Measurements from ENCODE around the gene MARCHF10. TPM values are rescaled to one million over a fixed set of nuclear protein-coding genes. Genes with fewer than 3 reads are reported as not detected.

Gene MARCHF10
- total RNA-seq, 2 donors from 2014 or later, result under 0.01 TPM; not detected in 1

- TF ChIP-seq CTCF (IDR thresholded peaks at IDR 0.05) (no peak), POLR2A (IDR thresholded peaks at IDR 0.05) (no peak)
- ATAC-seq, result no peak
- no peaks in the 10 kb centered on the region for H3K9me3 ChIP-seq
- intact Hi-C loops (cut with DNase I), result no loop called here
- H3K27ac ChIP-seq, result no peak overlapping the region
- WGBS, 2 donors, result 83 to 88% methylated on average over 1 of the region's 1 CpG
- no peak for DNase-seq
- no peak overlapping the region for H3K4me3 ChIP-seq
- no peaks in the 10 kb centered on the region for H3K36me3 ChIP-seq (replicated peaks in 1 of 2; ENCODE audit: insufficient read depth in 1 of 2, low read depth in 2 of 2)
- no peaks in the 10 kb centered on the region for H3K27me3 ChIP-seq
- H3K4me1 ChIP-seq, result peaks cover 5% of the 10 kb centered on the region
Observed at GRCh38 chr17:62719586-62719985, 88.5 kb downstream of the MARCHF10 start.

- H3K27me3 ChIP-seq, result no peaks in the 10 kb centered on the region
- 77 to 81% methylated on average over 11 of the region's 11 CpGs for WGBS, 2 donors
- H3K36me3 ChIP-seq (replicated peaks in 1 of 2; ENCODE audit: insufficient read depth in 1 of 2, low read depth in 2 of 2), result no peaks in the 10 kb centered on the region
- peaks cover 5% of the 10 kb centered on the region for H3K4me1 ChIP-seq
- no peak for DNase-seq
- H3K9me3 ChIP-seq, result no peaks in the 10 kb centered on the region
- ATAC-seq, result no peak
- H3K4me3 ChIP-seq, result no peak overlapping the region
- intact Hi-C loops (cut with DNase I), result no loop called here
- no peak overlapping the region for H3K27ac ChIP-seq
- no peak for TF ChIP-seq CTCF (IDR thresholded peaks at IDR 0.05)
- no peak for TF ChIP-seq POLR2A (IDR thresholded peaks at IDR 0.05)
Observed at GRCh38 chr17:62718429-62718828, 89.7 kb downstream of the MARCHF10 start.

- Histone ChIP-seq H3K36me3 (replicated peaks in 1 of 2; ENCODE audit: insufficient read depth in 1 of 2, low read depth in 2 of 2) (no peaks in the 10 kb centered on the region), H3K4me3 (no peak overlapping the region), H3K9me3 (no peaks in the 10 kb centered on the region), H3K27me3 (no peaks in the 10 kb centered on the region), H3K4me1 (peaks cover 1% of the 10 kb centered on the region), H3K27ac (no peak overlapping the region)
- intact Hi-C loops (cut with DNase I), result no loop called here
- ATAC-seq (no peak), DNase-seq (no peak)
- TF ChIP-seq POLR2A (IDR thresholded peaks at IDR 0.05) (no peak), CTCF (IDR thresholded peaks at IDR 0.05) (no peak)
- WGBS, 2 donors, result 76 to 77% methylated on average over 8 of the region's 8 CpGs
Observed at GRCh38 chr17:62717889-62718288, 90.2 kb downstream of the MARCHF10 start.

GRCh38 chr17:62717589-62717855 lies 90.6 kb downstream of the MARCHF10 start:
- H3K27ac ChIP-seq, result no peak overlapping the region
- WGBS, 2 donors, result 86 to 89% methylated on average over 6 of the region's 6 CpGs
- TF ChIP-seq POLR2A (IDR thresholded peaks at IDR 0.05), result no peak
- TF ChIP-seq CTCF (IDR thresholded peaks at IDR 0.05), result no peak
- no peaks in the 10 kb centered on the region for H3K4me1 ChIP-seq
- H3K4me3 ChIP-seq, result no peak overlapping the region
- H3K36me3 ChIP-seq (replicated peaks in 1 of 2; ENCODE audit: insufficient read depth in 1 of 2, low read depth in 2 of 2), result no peaks in the 10 kb centered on the region
- no peaks in the 10 kb centered on the region for H3K27me3 ChIP-seq
- ATAC-seq (no peak), DNase-seq (no peak)
- intact Hi-C loops (cut with DNase I), result no loop called here
- H3K9me3 ChIP-seq, result no peaks in the 10 kb centered on the region

GRCh38 chr17:62716834-62717588 lies 91.1 kb downstream of the MARCHF10 start:
- TF ChIP-seq CTCF (IDR thresholded peaks at IDR 0.05), result no peak
- Histone ChIP-seq H3K36me3 (replicated peaks in 1 of 2; ENCODE audit: insufficient read depth in 1 of 2, low read depth in 2 of 2) (no peaks in the 10 kb centered on the region), H3K9me3 (no peaks in the 10 kb centered on the region), H3K27ac (no peak overlapping the region), H3K4me3 (no peak overlapping the region), H3K4me1 (no peaks in the 10 kb centered on the region), H3K27me3 (no peaks in the 10 kb centered on the region)
- WGBS, 2 donors, result 86 to 87% methylated on average over 14 to 23 of the region's 23 CpGs
- no peak for DNase-seq
- no peak for ATAC-seq
- intact Hi-C loops (cut with DNase I), result no loop called here
